IMR-90 (cell line): ENCODE measurements around the gene FOXN4. TPM values are rescaled to one million over a fixed set of nuclear protein-coding genes. Genes with fewer than 3 reads are reported as not detected.

Experiments
- ATAC-seq: fragments of 200-7000 bp; cut with Tn5 transposase; 2 replicates; pipeline ENCODE4 v1.9.1; 2020; ENCODE audit warnings: low read depth, mild to moderate bottlenecking, moderate library complexity
- BruUV-seq: library from RNA; stranded (reverse); fragments of 400-500 nt; replicated peaks from 2 replicates; lab custom pipeline; 2021; lab: Mats Ljungman, UMichigan
- CTCF ChIA-PET: fragments of 300-600 bp; formaldehyde crosslinking; extraction: SDS; loops from one replicate; lab custom pipeline; 2021; ENCODE audit warnings: antibody characterized with exemption; lab: Yijun Ruan, JAX
- POLR2A ChIA-PET: fragments of 300-600 bp; sonication (Branson Sonifier 250); formaldehyde crosslinking; loops from one replicate; lab custom pipeline; 2022; ENCODE audit warnings: antibody characterized with exemption; ENCODE audit not compliant: unreplicated experiment; lab: Charles Lee
- DNase-seq: peaks from one replicate; pipeline ENCODE4 v3.0.0; 2013
- H2AFZ ChIP-seq: replicated peaks from 2 replicates; pipeline ENCODE3; 2013; ENCODE audit warnings: low read length, mild to moderate bottlenecking; ENCODE audit not compliant: poor library complexity
- H2AK5ac ChIP-seq: 2 replicates; pipeline ENCODE4 v1.6.1; 2013; ENCODE audit warnings: low read depth, low read length, inconsistent platforms
- H2AK9ac ChIP-seq: replicated peaks from 2 replicates; pipeline ENCODE3; 2013; ENCODE audit warnings: mild to moderate bottlenecking, low read depth, low read length, moderate library complexity; ENCODE audit not compliant: poor library complexity
- H2BK120ac ChIP-seq: 2 replicates; pipeline ENCODE4 v1.6.1; 2013; ENCODE audit warnings: low read depth, low read length, inconsistent platforms
- H2BK15ac ChIP-seq: 3 replicates; pipeline ENCODE4 v1.6.1; 2013; ENCODE audit warnings: low read depth, low read length, inconsistent platforms
- H2BK20ac ChIP-seq: 2 replicates; pipeline ENCODE4 v1.6.1; 2013; ENCODE audit warnings: low read depth, mild to moderate bottlenecking, inconsistent platforms, low read length, moderate library complexity
- H2BK5ac ChIP-seq: 2 replicates; pipeline ENCODE4 v1.6.1; 2013; ENCODE audit warnings: mild to moderate bottlenecking, low read depth, low read length, inconsistent platforms; ENCODE audit not compliant: poor library complexity, severe bottlenecking
- H3K14ac ChIP-seq: replicated peaks from 2 replicates; pipeline ENCODE4 v1.6.1; 2013; ENCODE audit warnings: low read depth, low read length, inconsistent platforms
- H3K18ac ChIP-seq: 2 replicates; pipeline ENCODE4 v1.6.1; 2013; ENCODE audit warnings: low read depth, low read length, control low read depth
- H3K23ac ChIP-seq: 2 replicates; pipeline ENCODE4 v1.6.1; 2013; ENCODE audit warnings: low read depth, low read length, inconsistent platforms
- H3K27ac ChIP-seq: 2 replicates; pipeline ENCODE4 v1.5.1; 2013; ENCODE audit warnings: mild to moderate bottlenecking, control low read depth, low read length; ENCODE audit not compliant: insufficient read depth
- H3K27me3 ChIP-seq: 2 replicates; pipeline ENCODE4 v1.6.1; 2013; ENCODE audit warnings: low read length; ENCODE audit not compliant: control insufficient read depth, insufficient read depth
- H3K36me3 ChIP-seq: 2 replicates; pipeline ENCODE4 v1.6.1; 2013; ENCODE audit warnings: low read length, mixed read lengths; ENCODE audit not compliant: control insufficient read depth, insufficient read depth
- H3K4ac ChIP-seq: 2 replicates; pipeline ENCODE4 v1.6.1; 2013; ENCODE audit warnings: low read depth, low read length, inconsistent platforms
- H3K4me1 ChIP-seq: 2 replicates; pipeline ENCODE4 v1.6.1; 2013; ENCODE audit warnings: low read length, mixed read lengths; ENCODE audit not compliant: control insufficient read depth, insufficient read depth
- H3K4me2 ChIP-seq: 2 replicates; pipeline ENCODE4 v1.6.1; 2013; ENCODE audit warnings: low read depth, mild to moderate bottlenecking, control low read depth, low read length, moderate library complexity
- H3K4me3 ChIP-seq: 2 replicates; pipeline ENCODE4 v1.5.1; 2013; ENCODE audit warnings: low read depth, mild to moderate bottlenecking, control low read depth, low read length, moderate library complexity; ENCODE audit not compliant: insufficient read depth
- H3K56ac ChIP-seq: 2 replicates; pipeline ENCODE4 v1.6.1; 2013; ENCODE audit warnings: low read length, inconsistent platforms; ENCODE audit not compliant: insufficient read depth; ENCODE audit errors: extremely low read depth
- H3K79me1 ChIP-seq, 2 experiments: 2 replicates each; pipeline ENCODE4 v1.6.1; 2013; ENCODE audit warnings: low read length in 2 of 2, inconsistent platforms in 1 of 2, low read depth in 1 of 2
- H3K9ac ChIP-seq: 2 replicates; pipeline ENCODE4 v1.6.1; 2013; ENCODE audit warnings: low read depth, low read length, control low read depth
- H3K9me1 ChIP-seq: 2 replicates; pipeline ENCODE4 v1.6.1; 2013; ENCODE audit warnings: low read length, inconsistent platforms; ENCODE audit not compliant: insufficient read depth
- H3K9me3 ChIP-seq: 2 replicates; pipeline ENCODE4 v1.6.1; 2013; ENCODE audit warnings: low read length; ENCODE audit not compliant: control insufficient read depth, insufficient read depth
- H4K20me1 ChIP-seq: 2 replicates; pipeline ENCODE4 v1.6.1; 2013; ENCODE audit warnings: low read length, inconsistent platforms; ENCODE audit not compliant: insufficient read depth
- H4K5ac ChIP-seq: 2 replicates; pipeline ENCODE4 v1.6.1; 2013; ENCODE audit warnings: mild to moderate bottlenecking, low read depth, low read length, control low read depth
- H4K8ac ChIP-seq, 2 experiments: 2 replicates each; pipeline ENCODE4 v1.6.1; 2013; ENCODE audit warnings: low read depth in 2 of 2, low read length in 2 of 2, control low read depth in 1 of 2, inconsistent platforms in 1 of 2
- H4K91ac ChIP-seq: 2 replicates; pipeline ENCODE4 v1.6.1; 2013; ENCODE audit warnings: low read depth, low read length, inconsistent platforms; ENCODE audit not compliant: insufficient read depth
- CHD1 ChIP-seq: IDR thresholded peaks from 2 replicates; pipeline ENCODE4 v1.6.1; 2012; ENCODE audit warnings: low read depth, low read length, improper control_type of control experiment
- MAFK ChIP-seq: IDR thresholded peaks from 2 replicates; pipeline ENCODE4 v1.6.1; 2012; ENCODE audit warnings: low read depth, low read length, improper control_type of control experiment
- POLR2A ChIP-seq: IDR thresholded peaks from 2 replicates; pipeline ENCODE4 v1.6.1; 2012; ENCODE audit warnings: mild to moderate bottlenecking, low read depth, low read length
- RCOR1 ChIP-seq: IDR thresholded peaks from 2 replicates; pipeline ENCODE4 v1.6.1; 2012; ENCODE audit warnings: mild to moderate bottlenecking, low read length, improper control_type of control experiment; ENCODE audit not compliant: insufficient replicate concordance
- RFX5 ChIP-seq: IDR thresholded peaks from 2 replicates; pipeline ENCODE4 v1.8.0; 2012; ENCODE audit warnings: low read depth, mild to moderate bottlenecking, low read length, moderate library complexity
- SMC3 ChIP-seq: fragments of 150-350 bp; IDR thresholded peaks from 2 replicates; pipeline ENCODE4 v1.6.1; 2016; ENCODE audit warnings: low read depth, mild to moderate bottlenecking, antibody characterized with exemption, low read length, moderate library complexity
- WGBS, 2 experiments: methylation state at CpG; one replicate each; pipeline versions ENCODE4 v1.1.5 to v1.1.7; 2013; ENCODE audit warnings: missing lambda C conversion rate in 2 of 2; ENCODE audit not compliant: insufficient read length in 1 of 2; ENCODE audit errors: extremely low coverage in 2 of 2; 5-methylcytosine and 5-hydroxymethylcytosine counted together
- dilution Hi-C: fragments of 300-500 bp; cut with HindIII; formaldehyde crosslinking; loops from one replicate; pipeline ENCODE4 v1.14.3; 2018; ENCODE audit warnings: low sequenced_read_pairs; ENCODE audit not compliant: unreplicated experiment
- in situ Hi-C: fragments of 300-500 bp; cut with MboI; formaldehyde crosslinking; loops from 3 replicates; pipeline ENCODE4 v1.14.3; 2019; ENCODE audit warnings: low sequenced_read_pairs, inconsistent platforms, mixed read lengths
- intact Hi-C: fragments of 100-400 bp; cut with micrococcal nuclease; formaldehyde crosslinking; loops from 2 replicates; pipeline ENCODE4 v1.10.0; 2022
- polyA plus RNA-seq, 3 experiments: library from polyadenylated mRNA; depleted of rRNA; stranded (reverse); fragments of >200 nt; gene quantifications; 2 replicates each; pipeline ENCODE4 v1.2.3, GENCODE V29; 2012; ENCODE audit warnings: low replicate concordance in 1 of 3
- total RNA-seq: library from RNA; depleted of rRNA; stranded (reverse); fragments of >200 nt; gene quantifications from 2 replicates; pipeline ENCODE4 v1.2.3, GENCODE V29; 2012
- TF ChIP-seq, protein P1 (sequence below): conservative IDR thresholded peaks from 2 replicates; pipeline ENCODE4 v1.5.1; 2012; ENCODE audit warnings: mild to moderate bottlenecking, low read depth, low read length, improper control_type of control experiment

Gene FOXN4
- total and polyA plus RNA-seq, 2 of the 4 experiments (the other 2 are of a cell fraction): not detected

DNA sequence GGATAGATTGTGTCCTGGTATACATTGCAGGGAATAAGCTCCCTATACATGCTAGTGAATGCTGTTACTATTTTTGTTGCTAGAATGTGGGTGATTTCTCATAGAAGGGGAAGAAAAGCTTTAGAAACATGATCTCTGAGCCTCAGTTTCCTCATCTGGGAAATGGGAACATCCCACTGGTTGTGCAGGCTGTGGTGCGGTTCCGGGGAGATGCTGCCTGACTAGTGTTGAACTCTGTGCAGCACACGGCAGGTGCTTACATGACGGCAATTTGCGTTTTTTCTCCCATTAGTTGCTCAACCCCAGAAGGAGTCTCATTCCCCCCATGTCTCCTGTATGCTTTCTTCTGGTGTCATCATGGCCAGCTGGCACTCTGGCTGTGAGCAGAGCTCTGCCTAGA, 32.9 kb downstream of the FOXN4 start:
- Histone ChIP-seq H3K4me1 (no peaks in the 10 kb centered on the region), H3K18ac (no peak overlapping the region), H3K27ac (no peak overlapping the region), H3K4me3 (no peak overlapping the region), H2BK15ac (no peak overlapping the region), H3K79me1 (no peaks in the 10 kb centered on the region), H3K36me3 (no peaks in the 10 kb centered on the region), H2AK9ac (no peak overlapping the region), H3K9ac (no peak overlapping the region), H4K20me1 (no peaks in the 10 kb centered on the region), H2AK5ac (no peak overlapping the region), H4K91ac (no peak overlapping the region), H2BK120ac (no peak overlapping the region), H2BK5ac (no peak overlapping the region), H3K4ac (no peak overlapping the region), H2BK20ac (no peak overlapping the region), H3K56ac (no peak overlapping the region), H3K27me3 (peaks cover 11% of the 10 kb centered on the region; the same call in 1 of the 2 replicates), H3K9me1 (0 out of 2 replicates have a peak, but pooled peaks cover 5% of the 10 kb centered on the region), H3K23ac (no peak overlapping the region), H3K14ac (no peak overlapping the region), H3K9me3 (no peaks in the 10 kb centered on the region), H4K5ac (no peak overlapping the region), H2AFZ (no peak overlapping the region), H4K8ac (no peak overlapping the region), H3K4me2 (no peak overlapping the region)
- in situ Hi-C loops (no loop called here), intact Hi-C loops (no loop called here), dilution Hi-C loops (no loop called here)
- no TSS peak for BruUV-seq
- POLR2A ChIA-PET: no interaction called here
- CTCF ChIA-PET: no interaction called here
- ATAC-seq (no peak), DNase-seq (no peak)
- WGBS, 2 experiments: 82% methylated on average over 5 of the region's 5 CpGs; no CpG with 5 or more reads in 1 of the 2 experiments
- no peak for TF ChIP-seq CHD1
- TF ChIP-seq MAFK: no peak
- no peak for TF ChIP-seq POLR2A
- TF ChIP-seq, protein P1, sequence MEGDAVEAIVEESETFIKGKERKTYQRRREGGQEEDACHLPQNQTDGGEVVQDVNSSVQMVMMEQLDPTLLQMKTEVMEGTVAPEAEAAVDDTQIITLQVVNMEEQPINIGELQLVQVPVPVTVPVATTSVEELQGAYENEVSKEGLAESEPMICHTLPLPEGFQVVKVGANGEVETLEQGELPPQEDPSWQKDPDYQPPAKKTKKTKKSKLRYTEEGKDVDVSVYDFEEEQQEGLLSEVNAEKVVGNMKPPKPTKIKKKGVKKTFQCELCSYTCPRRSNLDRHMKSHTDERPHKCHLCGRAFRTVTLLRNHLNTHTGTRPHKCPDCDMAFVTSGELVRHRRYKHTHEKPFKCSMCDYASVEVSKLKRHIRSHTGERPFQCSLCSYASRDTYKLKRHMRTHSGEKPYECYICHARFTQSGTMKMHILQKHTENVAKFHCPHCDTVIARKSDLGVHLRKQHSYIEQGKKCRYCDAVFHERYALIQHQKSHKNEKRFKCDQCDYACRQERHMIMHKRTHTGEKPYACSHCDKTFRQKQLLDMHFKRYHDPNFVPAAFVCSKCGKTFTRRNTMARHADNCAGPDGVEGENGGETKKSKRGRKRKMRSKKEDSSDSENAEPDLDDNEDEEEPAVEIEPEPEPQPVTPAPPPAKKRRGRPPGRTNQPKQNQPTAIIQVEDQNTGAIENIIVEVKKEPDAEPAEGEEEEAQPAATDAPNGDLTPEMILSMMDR: no peak
- TF ChIP-seq RFX5: no peak
- TF ChIP-seq SMC3: no peak
- no peak for TF ChIP-seq RCOR1
